ENCODE measurements around the gene TWIST2. TPM values are rescaled to one million over a fixed set of nuclear protein-coding genes. Genes with fewer than 3 reads are reported as not detected.

Gene TWIST2
- total RNA-seq, 2 donors from 2014 or later: 41.4 to 62.1 TPM

GRCh38 chr2:238861013-238861730 is 13.3 kb downstream of the TWIST2 start:
- Histone ChIP-seq H3K27me3 (replicated peaks; ENCODE audit: insufficient read depth) (no peaks in the 10 kb centered on the region), H3K9me3 (no peaks in the 10 kb centered on the region), H3K4me1 (ENCODE audit: control insufficient read depth in 1 of 2, low read depth in 2 of 2) (peaks cover 15 to 32% of the 10 kb centered on the region in 2 donors), H3K4me3 (no peak overlapping the region), H3K36me3 (no peaks in the 10 kb centered on the region), H3K27ac (no peak overlapping the region)
- ATAC-seq (ENCODE audit: insufficient number of reproducible peaks, low FRiP score, low read depth) (no peak), DNase-seq (ENCODE audit: low spot score) (no peak)
- TF ChIP-seq CTCF (IDR thresholded peaks at IDR 0.05): no peak

GRCh38 chr2:238861766-238862315 is 14.0 kb downstream of the TWIST2 start:
- Histone ChIP-seq H3K9me3 (no peaks in the 10 kb centered on the region), H3K4me1 (ENCODE audit: control insufficient read depth in 1 of 2, low read depth in 2 of 2) (peaks cover 19 to 38% of the 10 kb centered on the region in 2 donors), H3K27ac (no peak overlapping the region), H3K36me3 (no peaks in the 10 kb centered on the region), H3K27me3 (replicated peaks; ENCODE audit: insufficient read depth) (no peaks in the 10 kb centered on the region), H3K4me3 (no peak overlapping the region)
- ATAC-seq (ENCODE audit: insufficient number of reproducible peaks, low FRiP score, low read depth) (no peak), DNase-seq (ENCODE audit: low spot score) (no peak)
- no peak for TF ChIP-seq CTCF (IDR thresholded peaks at IDR 0.05)

GRCh38 chr2:238862701-238863100 is 14.8 kb downstream of the TWIST2 start:
- ATAC-seq (ENCODE audit: insufficient number of reproducible peaks, low FRiP score, low read depth) (no peak), DNase-seq (ENCODE audit: low spot score) (no peak)
- no peak overlapping the region for H3K27ac ChIP-seq
- no peak for TF ChIP-seq CTCF (IDR thresholded peaks at IDR 0.05)
- H3K9me3 ChIP-seq: no peaks in the 10 kb centered on the region
- no peak overlapping the region for H3K4me3 ChIP-seq
- peaks cover 25 to 47% of the 10 kb centered on the region in 2 donors for H3K4me1 ChIP-seq (ENCODE audit: control insufficient read depth in 1 of 2, low read depth in 2 of 2)
- no peaks in the 10 kb centered on the region for H3K27me3 ChIP-seq (replicated peaks; ENCODE audit: insufficient read depth)
- no peaks in the 10 kb centered on the region for H3K36me3 ChIP-seq

GRCh38 chr2:238863231-238863630 is 15.3 kb downstream of the TWIST2 start:
- DNase-seq (ENCODE audit: low spot score) (no peak), ATAC-seq (ENCODE audit: insufficient number of reproducible peaks, low FRiP score, low read depth) (no peak)
- H3K36me3 ChIP-seq: no peaks in the 10 kb centered on the region
- H3K27me3 ChIP-seq (replicated peaks; ENCODE audit: insufficient read depth): no peaks in the 10 kb centered on the region
- peak overlapping the region; percentile 91 to 92 for H3K27ac ChIP-seq
- peaks cover 30 to 52% of the 10 kb centered on the region in 2 donors for H3K4me1 ChIP-seq (ENCODE audit: control insufficient read depth in 1 of 2, low read depth in 2 of 2)
- H3K4me3 ChIP-seq: no peak overlapping the region
- no peak for TF ChIP-seq CTCF (IDR thresholded peaks at IDR 0.05)
- no peaks in the 10 kb centered on the region for H3K9me3 ChIP-seq

GRCh38 chr2:238863749-238864206 is 15.9 kb downstream of the TWIST2 start:
- Histone ChIP-seq H3K4me1 (ENCODE audit: control insufficient read depth in 1 of 2, low read depth in 2 of 2) (peaks cover 35 to 58% of the 10 kb centered on the region in 2 donors), H3K27ac (peak overlapping the region; percentile 91 to 92), H3K27me3 (replicated peaks; ENCODE audit: insufficient read depth) (no peaks in the 10 kb centered on the region), H3K4me3 (peak overlapping the region; percentile 62), H3K9me3 (no peaks in the 10 kb centered on the region), H3K36me3 (no peaks in the 10 kb centered on the region)
- no peak for DNase-seq (ENCODE audit: low spot score)
- no peak for ATAC-seq (ENCODE audit: insufficient number of reproducible peaks, low FRiP score, low read depth)
- no peak for TF ChIP-seq CTCF (IDR thresholded peaks at IDR 0.05)

All from thoracic aorta (tissue), 2 donors.